SIG-M5 treated with dmso at 0.1 percent for 504 hours (cell line): Measurements from ENCODE around the gene SRA1.
A peak's percentile ranks its signal among the peaks of the same experiment; 100 is the strongest.

Experiments used
- DNase-seq: peaks from one replicate; lab custom pipeline; 2025; ENCODE audit not compliant: unreplicated experiment; lab: John Stamatoyannopoulos, UW

SRA1 gene

GRCh38 chr5:140551872-140552271, 5.4 kb downstream of the SRA1 start:
- no peak for DNase-seq

DNA sequence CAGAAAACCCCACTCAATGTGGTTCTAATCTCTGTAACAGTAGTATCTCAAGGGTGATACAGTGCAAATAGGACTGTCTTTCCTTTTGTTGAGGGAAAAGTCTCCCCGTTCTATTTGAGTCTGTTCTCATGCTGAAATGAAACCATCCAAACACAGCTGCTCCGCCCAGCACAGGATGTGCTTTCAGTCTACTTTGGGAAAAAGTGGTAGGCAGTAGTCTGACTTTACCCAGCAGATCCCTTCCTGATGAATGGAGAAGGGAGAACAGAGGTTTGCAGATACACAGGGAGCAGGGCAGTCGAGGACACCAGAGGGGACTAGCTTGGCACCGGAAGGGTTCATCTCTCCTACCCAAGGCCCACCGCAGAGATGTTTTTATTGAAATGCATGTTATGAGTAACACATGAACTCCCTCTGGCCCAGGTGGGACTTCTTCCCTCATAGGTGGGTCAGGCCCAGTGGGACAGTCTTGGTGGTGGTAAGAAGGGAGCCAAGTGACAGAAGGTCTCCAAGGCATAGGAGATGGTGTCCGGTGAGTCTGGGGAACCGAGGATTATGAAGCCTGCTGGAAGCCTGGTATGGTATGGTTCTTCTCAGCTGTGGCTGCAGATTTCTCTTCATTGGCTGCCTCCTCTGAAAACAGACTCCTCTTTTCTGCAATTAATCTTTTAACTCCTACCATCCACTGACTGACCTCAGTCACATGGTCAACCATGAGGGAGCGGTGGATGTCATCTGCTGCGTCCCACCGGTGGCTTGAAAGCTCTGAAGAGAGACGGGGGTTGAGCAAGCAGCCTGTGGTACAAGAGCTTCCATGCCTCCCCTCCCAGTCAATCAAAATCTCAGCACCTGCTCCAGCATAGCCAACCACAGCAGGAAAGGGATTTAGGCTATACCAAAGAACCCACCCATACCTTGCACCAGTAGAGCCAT, 6.9 kb downstream of the SRA1 start:
- no peak for DNase-seq

DNA sequence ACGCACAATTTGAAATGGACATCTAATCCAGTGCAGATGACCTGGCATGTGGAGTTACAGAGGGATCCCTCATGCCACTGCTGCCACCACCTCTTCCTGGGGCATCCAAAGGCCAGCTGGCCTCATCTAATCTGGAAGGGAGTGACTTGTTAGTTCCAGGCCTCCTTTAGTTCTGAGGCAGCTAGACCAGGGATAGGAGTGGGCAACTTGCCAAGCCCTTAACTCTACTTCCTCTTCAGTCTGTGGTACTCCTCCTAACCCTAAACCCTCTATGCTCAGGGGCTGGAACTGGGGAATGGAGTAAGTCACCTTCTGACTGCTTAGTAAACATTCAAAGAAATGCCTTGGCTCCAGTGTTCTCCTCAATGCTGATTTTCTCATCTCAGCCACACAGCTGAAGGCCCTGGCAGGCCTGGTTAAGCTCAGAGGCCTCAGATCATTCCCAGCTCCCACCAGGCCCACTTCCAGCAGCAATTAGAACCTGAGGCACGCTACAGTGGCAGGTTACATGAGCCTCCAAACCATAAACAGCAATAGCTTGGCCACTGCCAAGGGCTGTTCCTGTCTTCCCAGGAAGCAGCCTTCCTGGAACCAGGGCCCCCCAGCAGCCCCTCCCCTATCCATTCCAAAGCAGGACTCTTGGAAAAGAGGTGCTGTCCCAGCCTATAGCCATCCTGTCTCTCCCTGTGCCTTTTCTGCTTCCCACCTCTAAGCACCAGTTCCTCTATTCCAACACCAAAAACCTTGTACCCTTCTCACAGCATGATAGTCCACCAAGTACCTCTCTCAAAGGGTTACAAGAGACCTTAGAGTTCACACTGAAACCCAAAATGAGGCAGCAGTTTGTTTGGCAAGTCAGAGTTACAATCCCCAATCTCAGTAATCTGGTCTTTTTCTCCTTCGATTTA, 7.8 kb downstream of the SRA1 start:
- DNase-seq = peak; percentile 88

- DNase-seq = no peak
These were observed 8.5 kb downstream of the SRA1 start for GRCh38 chr5:140548791-140549190.

DNA sequence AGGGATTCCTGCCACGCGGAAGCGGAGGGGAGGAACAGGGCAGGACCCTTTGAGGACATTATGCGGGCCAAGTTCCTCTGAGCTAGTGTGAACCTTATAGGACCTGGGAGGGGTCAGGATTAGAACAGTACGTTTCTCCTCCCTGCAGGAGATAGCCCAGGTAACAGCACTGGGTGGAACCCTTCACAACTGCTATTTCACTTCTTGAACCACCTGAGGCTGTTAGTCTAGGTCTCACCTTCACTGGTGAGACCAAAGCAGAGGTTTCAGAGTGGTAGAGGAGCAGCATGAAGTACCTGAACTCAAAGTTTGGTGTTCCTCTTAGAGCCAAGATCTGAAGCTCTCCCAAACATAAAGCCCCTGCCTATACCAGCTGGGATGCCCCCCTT, 9.0 kb downstream of the SRA1 start:
- no peak for DNase-seq

- peak; percentile 92 for DNase-seq
These were observed 9.6 kb downstream of the SRA1 start, which contains the start of gene EIF4EBP3 for GRCh38 chr5:140547508-140548299. Gene EIF4EBP3 (plus strand): TSS chr5:140547662. CDS start chr5:140547738, 76 bp downstream.

- DNase-seq = no peak
These were observed 10.3 kb downstream of the SRA1 start for GRCh38 chr5:140546851-140547507.

DNA sequence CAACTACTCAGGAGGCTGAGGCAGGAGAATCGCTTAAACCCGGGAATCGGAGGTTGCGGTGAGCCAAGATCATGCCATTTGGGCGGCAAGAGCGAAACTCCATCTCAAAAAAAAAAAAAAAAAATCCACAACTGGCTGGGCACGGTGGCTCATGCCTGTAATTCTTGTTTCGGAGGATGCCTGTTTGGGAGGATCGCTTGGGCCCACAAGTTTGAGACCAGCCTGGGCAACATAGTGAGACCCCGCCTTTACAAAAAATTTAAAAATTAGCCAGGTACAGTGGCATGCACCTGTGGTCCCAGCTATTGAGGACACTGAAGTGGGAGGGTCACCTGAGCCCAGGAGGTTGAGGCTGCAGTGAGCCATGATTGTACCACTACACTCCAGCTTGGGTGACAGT, 11.7 kb downstream of the SRA1 start:
- DNase-seq = no peak

DNA sequence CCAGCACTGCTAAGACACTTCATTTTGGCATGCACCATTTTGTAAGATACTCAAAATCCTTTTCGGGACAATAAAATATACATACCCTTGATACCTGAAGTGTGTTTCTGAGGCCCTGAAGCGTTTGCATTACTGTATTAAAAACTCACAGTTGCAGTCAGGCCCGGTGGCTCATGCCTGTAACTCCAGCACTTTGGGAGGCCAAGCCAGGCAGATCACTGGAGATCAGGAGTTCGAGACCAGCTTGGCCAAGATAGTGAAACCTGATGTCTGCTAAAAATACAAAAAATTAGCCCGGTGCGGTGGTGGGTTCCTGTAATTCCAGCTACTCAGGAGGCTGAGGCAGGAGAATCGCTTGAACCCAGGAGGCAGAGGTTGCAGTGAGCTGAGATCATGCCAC, 12.3 kb downstream of the SRA1 start:
- no peak for DNase-seq

DNA sequence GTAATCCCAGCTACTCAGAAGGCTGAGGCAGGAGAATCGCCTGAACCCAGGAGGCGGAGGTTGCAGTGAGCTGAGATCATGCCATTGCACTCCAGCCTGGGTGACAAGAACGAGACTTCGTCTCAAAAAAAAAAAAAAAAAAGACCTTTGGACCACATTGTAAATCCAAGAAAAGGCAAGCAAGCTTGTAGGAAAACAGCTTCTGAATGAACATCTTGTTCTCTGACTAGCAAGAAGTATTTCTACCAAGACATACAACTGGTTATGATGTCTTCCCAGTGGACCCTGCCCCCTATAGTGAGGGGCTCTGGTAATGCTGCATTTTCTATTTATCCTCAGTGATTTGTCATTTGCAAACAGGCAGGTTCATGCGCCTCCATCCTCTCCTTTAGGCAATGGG, 14.3 kb downstream of the SRA1 start:
- no peak for DNase-seq

DNA sequence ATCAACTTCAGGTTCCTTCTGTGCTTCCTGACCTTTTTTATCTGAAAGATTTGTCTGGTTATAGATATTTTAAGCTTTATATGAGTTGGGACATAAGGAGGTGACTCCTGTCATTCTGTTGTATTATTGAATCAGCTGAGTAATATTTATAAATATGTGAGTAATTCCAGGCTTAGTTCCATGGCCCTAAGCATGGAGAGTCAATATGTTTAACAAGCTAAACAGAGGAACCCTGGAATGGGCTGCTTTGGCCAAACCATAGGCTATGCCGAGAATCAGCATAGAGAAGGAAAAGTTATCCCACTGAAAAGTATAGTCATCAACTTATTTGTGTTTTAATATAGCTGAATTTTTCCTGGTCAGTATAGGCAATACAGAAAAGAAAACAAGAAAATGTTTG, 17.0 kb downstream of the SRA1 start:
- DNase-seq = no peak

DNA sequence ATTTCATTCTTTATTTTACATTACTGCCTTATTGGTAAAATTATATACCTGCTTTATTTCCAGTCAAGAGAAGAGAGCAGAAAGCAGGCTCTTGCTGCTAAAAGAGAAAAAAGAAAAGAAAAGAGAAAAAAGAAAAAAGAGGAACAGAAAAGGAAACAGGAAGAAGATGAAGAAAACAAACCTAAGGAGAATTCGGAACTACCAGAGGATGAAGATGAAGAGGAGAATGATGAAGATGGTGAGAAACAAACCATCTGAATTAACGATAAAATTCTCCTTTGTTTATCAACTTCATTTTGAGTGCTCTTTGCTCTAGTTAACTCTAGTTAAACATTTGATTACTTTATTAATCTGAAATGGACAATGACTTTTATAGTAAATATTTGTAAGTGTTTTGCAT, 33.3 kb downstream of the SRA1 start:
- peak; percentile 21 for DNase-seq

DNA sequence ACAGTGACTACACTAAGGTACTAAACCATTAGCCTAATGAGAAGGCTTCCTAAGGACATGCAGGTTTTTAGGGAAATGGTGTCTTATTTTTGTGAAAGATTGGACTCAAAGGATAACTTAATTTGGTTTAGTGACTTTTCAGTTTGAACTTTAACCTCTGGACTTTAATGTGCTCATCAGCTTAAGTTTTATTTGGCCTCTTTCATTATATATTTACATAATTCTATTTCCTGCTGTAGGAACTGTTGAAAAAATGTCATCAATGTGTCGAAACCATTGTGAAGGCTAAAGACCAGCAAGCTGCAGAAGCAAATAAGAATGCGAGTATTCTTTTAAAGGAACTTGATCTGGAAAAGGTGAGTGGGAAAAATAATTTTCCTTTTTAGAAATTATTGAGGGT, 44.1 kb downstream of the SRA1 start:
- no peak for DNase-seq

DNA sequence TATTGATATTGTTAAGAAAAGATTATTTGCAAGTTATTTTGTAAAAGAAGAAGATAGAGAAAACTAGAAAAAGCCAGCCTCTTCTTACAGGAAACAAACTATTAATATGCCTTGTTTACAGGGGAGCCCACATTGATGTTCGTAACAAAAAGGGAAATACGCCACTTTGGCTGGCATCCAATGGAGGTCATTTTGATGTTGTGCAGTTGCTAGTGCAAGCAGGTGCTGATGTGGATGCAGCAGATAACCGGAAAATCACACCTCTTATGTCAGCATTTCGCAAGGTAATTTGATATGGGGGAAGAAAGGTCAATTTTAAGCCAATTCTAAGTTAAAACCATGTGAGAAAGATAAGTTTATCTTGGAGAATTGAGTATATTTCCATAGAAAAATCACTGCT, 47.4 kb downstream of the SRA1 start:
- DNase-seq = no peak

DNA sequence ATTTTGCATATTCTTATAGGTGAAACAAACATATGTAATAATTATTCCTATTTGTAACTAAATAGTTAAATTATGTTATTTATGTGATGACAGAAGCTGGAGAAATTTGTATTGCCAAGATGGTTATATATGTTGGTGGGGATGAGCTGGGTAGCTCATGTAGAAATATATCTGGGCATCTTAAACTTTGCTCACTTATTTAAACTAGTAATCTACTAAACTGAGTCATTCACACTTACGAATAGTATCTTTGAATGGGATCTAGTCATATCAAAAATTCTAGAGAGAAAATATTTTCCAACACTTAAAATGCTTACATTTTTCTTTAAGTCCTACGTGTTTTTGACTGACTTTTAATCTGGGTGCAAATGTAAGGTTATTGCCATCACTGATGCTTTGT, 54.4 kb downstream of the SRA1 start:
- no peak for DNase-seq
